Liver (tissue), 3 donors: ENCODE measurements around the gene TSHZ2.

ENCODE experiments used
- ATF3 ChIP-seq: IDR thresholded peaks from 2 replicates; pipeline ENCODE4 v1.6.1; 2016; ENCODE audit warnings: antibody characterized with exemption
- CTCF ChIP-seq: fragments of 150-350 bp; IDR thresholded peaks from 2 replicates; pipeline ENCODE4 v1.5.1; 2017; ENCODE audit warnings: improper control_type of control experiment, low read depth, low read length; ENCODE audit not compliant: missing input control
- FOXA1 ChIP-seq: IDR thresholded peaks from 2 replicates; pipeline ENCODE4 v1.6.1; 2016; ENCODE audit warnings: antibody characterized with exemption
- FOXA2 ChIP-seq: IDR thresholded peaks from 2 replicates; pipeline ENCODE4 v1.6.1; 2016; ENCODE audit warnings: antibody characterized with exemption
- JUND ChIP-seq, 2 donors: IDR thresholded peaks; 2 replicates each; pipeline ENCODE4 v1.6.1; 2016; ENCODE audit warnings: antibody characterized with exemption in 2 of 2
- MAX ChIP-seq: IDR thresholded peaks from 2 replicates; pipeline ENCODE4 v1.6.1; 2016; ENCODE audit warnings: antibody characterized with exemption
- RAD21 ChIP-seq, 2 donors: IDR thresholded peaks; 2 replicates each; pipeline ENCODE4 v1.6.1; 2016; ENCODE audit warnings: antibody characterized with exemption in 2 of 2, mild to moderate bottlenecking in 2 of 2
- REST ChIP-seq: IDR thresholded peaks from 2 replicates; pipeline ENCODE4 v1.6.1; 2016; ENCODE audit warnings: antibody characterized with exemption, mild to moderate bottlenecking
- RXRA ChIP-seq, 2 donors: IDR thresholded peaks; 2 replicates each; pipeline ENCODE4 v1.6.1; 2017 to 2018; ENCODE audit warnings: antibody characterized with exemption in 2 of 2, mild to moderate bottlenecking in 1 of 2
- SP1 ChIP-seq: IDR thresholded peaks from 2 replicates; pipeline ENCODE4 v1.6.1; 2018; ENCODE audit warnings: antibody characterized with exemption, mild to moderate bottlenecking
- TAF1 ChIP-seq: conservative IDR thresholded peaks from 2 replicates; pipeline ENCODE4 v1.6.1; 2016; ENCODE audit warnings: antibody characterized with exemption, mild to moderate bottlenecking
- YY1 ChIP-seq: IDR thresholded peaks from 2 replicates; pipeline ENCODE4 v1.6.1; 2016; ENCODE audit warnings: antibody characterized with exemption, mild to moderate bottlenecking
- ZBTB33 ChIP-seq: IDR thresholded peaks from 2 replicates; pipeline ENCODE4 v1.6.1; 2016; ENCODE audit warnings: antibody characterized with exemption
- donor health status: healthy.
- donor health status: healthy.

GRCh38 chr20:53201588-53201987 lies 229.4 kb downstream of the TSHZ2 start:
- TF ChIP-seq CTCF, result no peak
- no peak for TF ChIP-seq ZBTB33
- no peak for TF ChIP-seq REST
- TF ChIP-seq RAD21 (IDR thresholded peaks at IDR 0.05), result no peak
- TF ChIP-seq FOXA1, result no peak
- no peak for TF ChIP-seq TAF1
- TF ChIP-seq MAX, result no peak
- no peak for TF ChIP-seq JUND (IDR thresholded peaks at IDR 0.05)
- no peak for TF ChIP-seq SP1
- TF ChIP-seq ATF3, result no peak
- no peak for TF ChIP-seq RXRA (IDR thresholded peaks at IDR 0.05)
- TF ChIP-seq FOXA2, result no peak
- no peak for TF ChIP-seq YY1
